Loucy (cell line): ENCODE measurements around the gene HOTAIR.

Source experiments
- H2AFZ ChIP-seq: fragments of 200-600 bp; sonication (generic); 2 replicates; pipeline ENCODE4 v1.6.0; 2016; ENCODE audit warnings: antibody characterized with exemption, mild to moderate bottlenecking, low read length, moderate library complexity
- H3F3A ChIP-seq: fragments of 200-600 bp; 2 replicates; pipeline ENCODE4 v1.6.0; 2016; ENCODE audit warnings: antibody characterized with exemption, low read depth, mild to moderate bottlenecking
- H3K27me3 ChIP-seq: fragments of 200-600 bp; sonication (generic); 2 replicates; pipeline ENCODE4 v1.6.1; 2014; ENCODE audit warnings: low read length, mild to moderate bottlenecking; ENCODE audit not compliant: insufficient read depth, poor library complexity, severe bottlenecking
- H3K36me3 ChIP-seq: fragments of 200-600 bp; sonication (generic); 2 replicates; pipeline ENCODE4 v1.6.1; 2016; ENCODE audit warnings: low read length; ENCODE audit not compliant: insufficient read depth
- H3K4me1 ChIP-seq: fragments of 200-600 bp; sonication (generic); 2 replicates; pipeline ENCODE4 v1.5.1; 2014; ENCODE audit warnings: low read length, mild to moderate bottlenecking; ENCODE audit not compliant: insufficient read depth, poor library complexity, severe bottlenecking
- H3K4me2 ChIP-seq: fragments of 200-600 bp; sonication (generic); 2 replicates; pipeline ENCODE4 v1.6.0; 2014; ENCODE audit warnings: antibody characterized with exemption, low read length, low read depth, mild to moderate bottlenecking; ENCODE audit not compliant: poor library complexity, severe bottlenecking
- H3K4me3 ChIP-seq: fragments of 200-600 bp; sonication (generic); 2 replicates; pipeline ENCODE4 v1.5.1; 2014; ENCODE audit warnings: low read length, mild to moderate bottlenecking, mixed read lengths; ENCODE audit not compliant: poor library complexity, severe bottlenecking
- H3K79me2 ChIP-seq: fragments of 200-600 bp; sonication (generic); 2 replicates; pipeline ENCODE4 v1.6.1; 2014; ENCODE audit warnings: low read length; ENCODE audit not compliant: insufficient read depth
- H3K9ac ChIP-seq: fragments of 200-600 bp; sonication (generic); 2 replicates; pipeline ENCODE4 v1.6.0; 2014; ENCODE audit warnings: mild to moderate bottlenecking, low read depth, low read length, moderate library complexity; ENCODE audit not compliant: poor library complexity, severe bottlenecking
- H3K9me2 ChIP-seq: fragments of 200-600 bp; sonication (generic); replicated peaks from 2 replicates; pipeline ENCODE4 v1.6.1; 2016; ENCODE audit warnings: low read depth, low read length, mixed read lengths
- H3K9me3 ChIP-seq: fragments of 200-600 bp; sonication (generic); 2 replicates; pipeline ENCODE4 v1.6.1; 2014; ENCODE audit warnings: mild to moderate bottlenecking, antibody characterized with exemption, low read length, low read depth; ENCODE audit not compliant: insufficient read depth
- H4K20me1 ChIP-seq: fragments of 200-600 bp; sonication (generic); 2 replicates; pipeline ENCODE4 v1.6.0; 2014; ENCODE audit warnings: antibody characterized with exemption, low read length, mild to moderate bottlenecking; ENCODE audit not compliant: insufficient read depth, poor library complexity, severe bottlenecking
- EZH2phosphoT487 ChIP-seq: fragments of 200-600 bp; IDR thresholded peaks from 2 replicates; pipeline ENCODE4 v1.6.1; 2018; ENCODE audit warnings: antibody characterized with exemption, mild to moderate bottlenecking, moderate library complexity, borderline replicate concordance
- TF ChIP-seq, protein P1 (sequence below): fragments of 200-600 bp; sonication (generic); conservative IDR thresholded peaks from 2 replicates; pipeline ENCODE4 v1.5.1; 2014; ENCODE audit warnings: mild to moderate bottlenecking, antibody characterized with exemption, low read length

The HOTAIR gene

DNA sequence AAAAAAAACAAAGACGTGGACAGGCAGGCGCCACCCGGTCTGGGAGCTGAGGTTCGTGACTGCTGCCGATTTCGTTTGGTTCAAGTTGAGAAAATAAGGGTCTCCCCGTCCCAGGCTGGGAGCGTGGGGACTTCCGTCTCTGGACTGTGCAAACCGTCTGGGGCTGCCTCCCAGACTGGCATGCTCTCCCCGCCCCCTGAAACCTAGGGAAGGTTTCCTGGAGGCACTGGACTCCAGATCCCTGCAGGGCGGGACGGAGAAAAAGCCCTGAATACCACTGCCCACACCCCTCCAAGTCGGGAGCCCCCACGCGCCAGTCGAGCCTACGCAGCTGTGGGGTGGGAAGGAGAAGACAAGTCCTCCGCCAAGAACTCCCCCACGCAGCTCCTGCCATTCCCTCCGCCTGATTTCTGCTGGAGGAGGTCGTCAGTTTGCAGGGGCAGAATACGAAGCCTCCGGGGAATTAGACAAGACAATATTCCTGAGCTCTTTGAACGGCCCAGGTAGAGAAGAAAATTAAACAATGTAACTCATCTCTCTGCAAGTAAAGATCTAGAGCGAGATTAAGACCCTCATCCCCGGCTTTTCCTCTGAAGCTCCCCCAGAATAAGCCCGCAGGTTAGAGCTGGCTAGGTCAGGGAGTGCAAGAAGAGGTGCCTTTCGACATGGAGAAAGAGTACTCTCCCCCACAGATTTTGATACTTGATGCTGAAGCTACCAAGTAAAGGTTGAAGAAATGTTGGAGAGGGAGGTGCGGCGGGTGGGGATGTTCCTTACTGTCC, 46.5 kb downstream of the HOTAIR start:
- H3K79me2 ChIP-seq: no peaks in the 10 kb centered on the region
- H3K9me2 ChIP-seq: no peaks in the 10 kb centered on the region
- H3K9ac ChIP-seq: no peak overlapping the region
- H4K20me1 ChIP-seq: no peaks in the 10 kb centered on the region
- H3K4me3 ChIP-seq: no peak overlapping the region
- no peak overlapping the region for H2AFZ ChIP-seq
- H3K4me1 ChIP-seq: no peaks in the 10 kb centered on the region
- peaks cover 8% of the 10 kb centered on the region for H3K27me3 ChIP-seq
- H3K36me3 ChIP-seq: no peaks in the 10 kb centered on the region
- no peak overlapping the region for H3K4me2 ChIP-seq
- no peak for TF ChIP-seq EZH2phosphoT487
- TF ChIP-seq, protein P1, sequence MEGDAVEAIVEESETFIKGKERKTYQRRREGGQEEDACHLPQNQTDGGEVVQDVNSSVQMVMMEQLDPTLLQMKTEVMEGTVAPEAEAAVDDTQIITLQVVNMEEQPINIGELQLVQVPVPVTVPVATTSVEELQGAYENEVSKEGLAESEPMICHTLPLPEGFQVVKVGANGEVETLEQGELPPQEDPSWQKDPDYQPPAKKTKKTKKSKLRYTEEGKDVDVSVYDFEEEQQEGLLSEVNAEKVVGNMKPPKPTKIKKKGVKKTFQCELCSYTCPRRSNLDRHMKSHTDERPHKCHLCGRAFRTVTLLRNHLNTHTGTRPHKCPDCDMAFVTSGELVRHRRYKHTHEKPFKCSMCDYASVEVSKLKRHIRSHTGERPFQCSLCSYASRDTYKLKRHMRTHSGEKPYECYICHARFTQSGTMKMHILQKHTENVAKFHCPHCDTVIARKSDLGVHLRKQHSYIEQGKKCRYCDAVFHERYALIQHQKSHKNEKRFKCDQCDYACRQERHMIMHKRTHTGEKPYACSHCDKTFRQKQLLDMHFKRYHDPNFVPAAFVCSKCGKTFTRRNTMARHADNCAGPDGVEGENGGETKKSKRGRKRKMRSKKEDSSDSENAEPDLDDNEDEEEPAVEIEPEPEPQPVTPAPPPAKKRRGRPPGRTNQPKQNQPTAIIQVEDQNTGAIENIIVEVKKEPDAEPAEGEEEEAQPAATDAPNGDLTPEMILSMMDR: no peak
- H3F3A ChIP-seq: no peaks in the 10 kb centered on the region
- no peaks in the 10 kb centered on the region for H3K9me3 ChIP-seq

DNA sequence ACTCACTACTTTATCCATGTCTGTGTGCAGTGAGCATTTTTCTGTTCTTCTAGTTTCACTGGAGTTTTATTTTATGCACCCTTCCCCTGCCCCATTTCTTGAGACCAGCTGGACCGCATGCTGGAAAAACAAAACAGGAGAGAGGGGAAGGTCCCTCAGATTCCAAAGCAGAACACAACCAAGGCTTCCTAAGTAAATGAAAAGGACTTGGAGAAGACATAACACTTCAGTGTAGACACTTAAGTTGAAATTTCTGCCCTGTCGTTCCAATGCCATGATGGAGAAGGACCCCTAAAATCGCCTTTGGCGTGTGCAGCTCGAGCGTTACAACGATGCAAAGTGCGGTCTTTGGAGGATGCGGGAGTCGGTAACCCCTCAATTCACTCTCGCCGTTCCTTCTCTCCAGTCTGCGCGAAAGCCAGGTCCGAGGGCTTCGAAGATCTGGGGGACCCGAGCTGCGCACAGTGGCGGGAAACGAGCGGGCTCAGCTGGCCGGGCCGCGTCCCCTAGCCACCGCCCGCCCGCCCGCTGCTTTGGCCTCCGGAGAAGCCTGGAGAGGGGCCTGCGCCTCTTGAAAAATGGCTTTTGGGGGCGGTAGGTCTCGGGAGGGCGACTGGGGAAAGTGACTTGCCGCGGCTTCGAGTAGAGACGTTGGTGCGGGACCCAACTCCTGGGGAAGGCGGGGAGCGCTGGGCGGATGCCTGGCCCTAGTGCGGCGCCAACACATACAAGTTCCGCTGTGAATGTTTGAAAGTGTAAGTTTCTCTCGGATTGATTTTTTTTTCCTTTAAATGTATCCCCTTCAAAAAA, 47.3 kb downstream of the HOTAIR start:
- no peak for TF ChIP-seq EZH2phosphoT487
- TF ChIP-seq, protein P1: no peak
- no peaks in the 10 kb centered on the region for H3K36me3 ChIP-seq
- no peak overlapping the region for H3K4me3 ChIP-seq
- no peaks in the 10 kb centered on the region for H3F3A ChIP-seq
- H3K9me2 ChIP-seq: no peaks in the 10 kb centered on the region
- peaks cover 8% of the 10 kb centered on the region for H3K27me3 ChIP-seq
- H3K79me2 ChIP-seq: no peaks in the 10 kb centered on the region
- H3K4me1 ChIP-seq: no peaks in the 10 kb centered on the region
- no peak overlapping the region for H2AFZ ChIP-seq
- no peak overlapping the region for H3K4me2 ChIP-seq
- H4K20me1 ChIP-seq: no peaks in the 10 kb centered on the region
- H3K9me3 ChIP-seq: no peaks in the 10 kb centered on the region
- no peak overlapping the region for H3K9ac ChIP-seq

DNA sequence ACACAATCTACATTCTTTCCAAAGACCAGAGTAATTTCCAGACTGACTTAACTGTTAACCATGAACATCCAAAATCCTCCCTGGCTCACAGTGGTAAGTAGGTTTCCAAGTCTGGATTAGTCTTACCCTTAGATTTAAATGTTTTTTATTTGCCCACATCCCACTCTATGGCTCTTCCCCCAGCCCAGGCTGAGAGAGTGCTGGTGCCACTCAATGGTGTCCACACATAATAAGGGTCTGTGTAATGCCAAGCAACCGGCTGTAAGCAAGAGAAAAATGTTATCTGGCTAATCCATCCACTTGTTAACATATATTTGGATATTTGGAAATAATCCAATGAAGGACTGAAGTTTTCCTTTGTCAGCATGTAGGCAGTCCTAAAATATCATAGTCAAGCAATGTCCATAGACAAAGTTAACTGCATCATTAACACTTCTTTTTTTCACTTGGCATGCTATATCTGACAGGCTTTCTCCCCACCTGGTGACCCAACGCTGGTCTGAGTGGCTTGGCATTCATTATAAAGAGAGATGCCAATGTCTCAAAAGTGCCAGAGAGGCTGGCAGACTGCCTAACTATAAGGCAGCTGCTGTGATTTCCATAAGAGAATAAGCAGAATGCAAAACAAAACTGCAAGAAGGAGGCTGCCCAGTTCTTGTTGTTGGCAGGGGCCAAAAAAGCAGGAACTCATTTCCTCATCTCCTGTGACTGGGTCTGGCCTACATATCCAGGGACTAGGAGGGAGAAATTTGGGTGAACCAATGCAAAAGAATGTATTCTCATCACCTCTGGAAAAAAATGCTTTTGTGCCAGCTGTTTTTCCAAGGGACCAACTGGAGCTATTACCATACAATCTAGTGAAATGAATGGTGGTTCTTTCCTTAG, 50.0 kb downstream of the HOTAIR start:
- Histone ChIP-seq H3K9me2 (no peaks in the 10 kb centered on the region), H3K27me3 (no peaks in the 10 kb centered on the region), H3K4me1 (no peaks in the 10 kb centered on the region), H2AFZ (no peak overlapping the region), H3F3A (no peaks in the 10 kb centered on the region), H3K4me2 (no peak overlapping the region), H3K79me2 (no peaks in the 10 kb centered on the region), H3K9me3 (no peaks in the 10 kb centered on the region), H3K9ac (no peak overlapping the region), H4K20me1 (no peaks in the 10 kb centered on the region), H3K4me3 (no peak overlapping the region), H3K36me3 (no peaks in the 10 kb centered on the region)
- TF ChIP-seq, protein P1: no peak
- no peak for TF ChIP-seq EZH2phosphoT487
